ENCODE results near the gene UBE2J2.

GRCh38 chr1:1259119-1259488 lies 14.6 kb downstream of the UBE2J2 start:
- TF ChIP-seq CTCF (IDR thresholded peaks at IDR 0.05) (no peak), POLR2A (IDR thresholded peaks at IDR 0.05) (no peak)
